Measurements from ENCODE around the gene PALD1.

Gene PALD1

DNA sequence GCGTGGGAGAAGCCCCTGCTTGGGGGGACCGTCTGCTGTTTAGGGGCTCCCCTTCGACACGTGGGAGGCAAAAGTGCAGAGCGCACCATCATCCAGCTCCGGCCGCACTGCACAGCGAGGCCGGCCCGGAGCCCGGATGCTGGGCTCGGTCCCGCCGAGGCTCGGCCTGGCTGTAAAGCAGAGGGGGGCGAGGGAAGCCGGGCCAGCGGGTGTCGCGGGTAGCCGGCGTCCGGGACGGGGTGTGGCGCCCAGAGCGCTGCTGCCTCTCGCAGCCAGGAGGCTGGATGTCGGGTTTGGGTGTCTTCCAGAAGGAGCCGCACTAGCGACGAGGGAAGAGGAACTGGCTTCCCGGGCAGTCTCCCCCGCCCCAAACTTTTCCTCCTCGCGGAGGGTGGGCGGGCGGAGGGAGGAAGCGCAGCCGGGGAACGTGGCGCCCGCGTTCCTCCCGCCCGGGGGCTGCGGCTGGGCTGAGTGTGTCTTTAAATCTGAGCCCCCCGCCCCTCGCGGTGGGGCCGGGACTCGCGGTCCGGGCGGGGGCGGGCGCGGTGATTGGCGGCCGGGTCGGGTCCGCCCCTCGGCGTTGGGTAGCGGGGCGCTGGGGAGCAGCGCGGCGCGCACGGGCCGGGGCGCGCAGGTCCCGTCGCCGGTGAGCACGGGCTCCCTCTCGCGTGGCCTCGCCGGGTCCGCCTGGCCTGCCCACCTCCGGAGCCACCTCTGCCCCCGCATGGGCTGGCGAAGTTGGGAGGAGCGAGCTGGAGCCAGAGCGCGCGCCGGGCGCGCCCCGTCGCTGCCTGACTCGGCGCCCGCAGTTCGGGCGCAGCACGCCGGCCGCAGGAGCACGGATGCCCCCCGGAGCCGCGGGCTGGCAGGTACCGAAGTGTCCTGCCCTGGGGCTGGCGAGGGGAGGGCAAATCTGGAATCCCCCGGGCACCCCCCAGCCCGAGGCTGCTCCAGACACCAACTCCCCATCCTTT is at the start of gene PALD1:
Gene PALD1 (plus strand): TSS at position 577 of the 974 bp plus-strand sequence. CDS start 47,185 bp downstream, outside the sequence.
- DNase-seq, result peak; percentile 20

DNA sequence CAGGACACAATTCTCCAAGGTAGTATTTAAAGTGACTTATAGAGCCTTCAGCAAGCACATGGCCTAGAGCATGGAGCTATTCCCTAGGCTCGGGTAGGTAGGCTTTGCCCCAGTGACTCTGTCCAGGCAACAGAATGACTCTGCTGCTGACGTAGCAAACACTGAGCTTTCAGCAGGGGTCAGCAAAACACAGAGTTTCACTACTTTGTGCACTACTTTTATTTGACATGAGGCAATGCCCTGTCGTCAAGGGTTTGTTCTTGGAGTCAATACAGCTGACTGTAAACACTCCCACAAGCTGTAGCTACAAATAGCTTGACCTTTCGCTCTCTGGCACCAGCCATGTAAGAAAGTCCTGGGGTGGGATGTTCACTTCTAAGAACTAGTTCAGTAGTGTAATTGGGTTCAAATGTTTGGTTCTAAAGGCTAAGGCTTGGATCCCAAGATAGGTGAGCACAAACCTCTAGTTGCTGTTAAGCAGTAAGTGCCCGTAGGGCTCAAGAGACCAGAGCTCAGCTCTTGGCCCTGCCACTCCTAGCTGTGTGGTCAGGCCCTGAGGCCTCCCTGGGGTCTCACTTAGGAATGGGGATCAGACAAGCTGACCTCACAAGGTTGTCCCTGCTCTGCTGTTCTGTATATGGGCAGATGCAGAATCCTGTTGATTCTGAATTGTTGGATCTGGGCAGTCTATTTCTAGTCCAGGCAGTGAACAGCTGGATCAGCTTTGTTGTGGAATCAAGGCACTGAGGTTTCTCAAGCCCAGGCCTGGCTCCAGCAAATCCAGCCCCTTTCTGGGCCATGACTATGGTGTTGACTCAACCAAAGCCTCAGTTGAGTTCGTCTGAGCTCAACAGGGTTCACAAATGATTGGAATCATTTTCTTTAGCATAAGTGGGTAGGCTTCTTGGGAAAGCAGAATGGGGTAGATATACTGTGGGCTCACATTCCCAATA is 47.8 kb upstream of the PALD1 start:
- DNase-seq, result no peak

DNA sequence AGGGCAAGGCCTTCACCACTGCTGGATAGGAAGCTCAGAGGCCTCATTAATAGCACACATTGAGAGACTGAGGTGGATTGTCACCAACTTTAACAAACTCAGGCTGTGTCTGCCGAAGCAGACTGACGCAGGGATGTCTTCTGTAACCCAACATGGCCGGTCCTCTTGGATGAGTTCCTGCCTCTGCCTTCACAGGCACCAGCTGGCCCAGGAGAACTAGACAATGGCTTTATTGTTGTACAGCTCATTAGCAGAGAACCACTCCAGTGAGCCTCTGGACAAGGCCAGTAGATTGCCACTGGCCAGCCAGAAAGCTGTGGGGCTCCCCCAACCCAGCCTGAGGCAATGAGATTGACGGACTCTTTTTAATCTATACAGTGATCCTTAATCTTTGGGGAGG is 46.5 kb upstream of the PALD1 start:
- no peak for DNase-seq

DNA sequence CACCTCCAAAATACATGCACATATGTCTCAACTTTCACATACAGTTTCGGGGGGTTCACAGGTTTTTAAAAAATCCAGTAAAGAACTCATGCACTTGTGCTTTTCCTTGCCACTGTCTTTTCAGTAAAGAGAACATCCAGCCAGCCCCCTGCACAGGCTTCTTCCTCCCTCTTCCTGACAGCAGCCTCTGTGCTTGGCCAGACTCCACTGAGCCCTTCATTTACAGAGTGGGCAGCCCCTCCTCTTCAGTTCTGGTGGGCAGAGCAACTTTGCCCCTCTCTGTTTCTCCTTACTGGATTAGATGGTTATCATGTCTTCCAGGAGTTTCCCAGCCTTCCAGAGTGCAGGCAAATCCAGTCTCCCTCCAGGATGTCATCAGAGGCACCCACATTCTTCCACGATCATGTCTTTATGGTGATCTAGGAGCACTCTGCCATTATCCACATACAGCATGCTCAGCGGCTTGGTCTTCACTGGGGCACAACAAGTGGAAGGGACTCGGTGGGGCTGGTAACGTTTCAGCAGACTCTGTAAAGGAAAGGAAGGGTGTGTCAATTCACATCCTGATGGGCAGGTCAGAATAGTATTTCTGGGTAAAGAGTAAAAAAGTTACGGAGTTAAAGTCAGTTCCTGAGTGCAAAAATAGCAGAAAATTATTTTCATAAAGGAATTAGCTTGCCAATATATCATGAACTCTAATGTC is 45.9 kb upstream of the PALD1 start:
- peak; percentile 8 for DNase-seq

DNA sequence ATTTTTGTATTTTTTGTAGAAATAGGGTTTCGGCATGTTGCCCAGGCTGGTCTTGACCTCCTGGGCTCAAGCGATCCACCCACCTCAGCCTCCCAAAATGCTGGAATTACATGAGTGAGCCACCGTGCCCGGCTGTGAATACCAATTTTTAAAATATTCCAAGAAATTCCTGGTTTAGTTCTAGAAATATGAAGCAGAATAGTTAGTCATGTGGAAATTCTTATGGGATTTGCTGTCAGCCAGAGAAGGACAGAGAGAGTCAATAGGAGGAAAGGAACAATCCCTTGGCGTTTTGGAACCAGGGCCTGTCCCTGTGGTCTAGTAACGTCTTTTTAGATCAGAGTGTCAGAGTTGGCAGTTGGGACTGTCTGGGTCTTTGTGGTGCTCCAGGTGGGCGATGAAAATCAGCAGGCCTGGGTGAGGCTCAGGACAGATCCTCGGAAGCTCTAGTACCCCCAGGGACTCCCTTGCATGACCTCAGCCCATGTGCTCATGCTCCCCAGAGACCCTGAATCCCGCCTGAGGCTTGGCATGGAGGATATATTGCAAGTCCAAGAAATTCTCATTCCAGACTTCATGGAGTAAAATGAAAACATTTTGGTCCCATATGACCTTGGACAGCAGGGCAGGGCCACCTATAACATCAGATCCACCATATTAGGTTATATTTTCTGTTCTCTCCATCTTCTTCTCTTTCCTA is 44.8 kb upstream of the PALD1 start:
- DNase-seq, result no peak

DNA sequence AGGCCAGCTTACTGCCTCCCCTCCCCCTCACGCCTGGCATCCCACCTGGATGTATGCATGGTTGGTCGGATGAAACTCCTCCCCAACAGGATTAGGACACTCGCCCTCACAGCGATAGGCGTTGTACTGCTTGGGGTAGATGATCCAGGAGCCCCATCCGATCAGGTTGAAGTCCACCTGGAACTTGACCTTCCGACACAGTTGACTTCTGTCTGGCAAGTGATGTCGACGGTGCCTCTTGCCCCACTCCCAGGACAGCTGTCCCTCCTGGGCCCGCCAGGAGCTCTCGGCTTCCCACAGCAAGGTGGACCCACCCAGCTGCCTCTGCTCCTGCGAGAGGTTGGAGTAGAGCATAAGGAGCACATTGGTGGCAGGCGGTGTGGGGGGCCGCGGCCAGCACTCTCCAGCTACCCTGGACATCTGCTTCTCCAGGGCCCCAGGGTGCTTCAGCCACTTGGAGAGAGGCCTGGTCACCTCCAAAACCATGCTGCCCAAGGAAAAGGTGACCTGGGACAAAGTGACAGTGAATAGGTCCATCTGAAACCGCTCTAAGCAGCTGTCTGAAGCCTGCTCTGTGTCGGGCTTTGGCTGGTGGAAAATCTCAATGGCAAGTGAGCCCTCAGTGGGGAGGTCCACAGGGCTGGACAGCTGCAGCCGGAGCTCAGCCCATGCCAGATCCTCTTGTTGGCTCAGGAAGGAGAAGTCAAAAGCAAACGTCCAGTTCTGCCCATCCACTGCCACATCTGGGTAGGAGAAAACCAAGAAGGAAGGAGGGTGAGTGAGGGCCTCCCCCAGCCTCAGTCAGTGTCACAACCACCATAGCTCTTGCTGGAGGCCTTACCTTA is 43.1 kb upstream of the PALD1 start:
- no peak for DNase-seq

DNA sequence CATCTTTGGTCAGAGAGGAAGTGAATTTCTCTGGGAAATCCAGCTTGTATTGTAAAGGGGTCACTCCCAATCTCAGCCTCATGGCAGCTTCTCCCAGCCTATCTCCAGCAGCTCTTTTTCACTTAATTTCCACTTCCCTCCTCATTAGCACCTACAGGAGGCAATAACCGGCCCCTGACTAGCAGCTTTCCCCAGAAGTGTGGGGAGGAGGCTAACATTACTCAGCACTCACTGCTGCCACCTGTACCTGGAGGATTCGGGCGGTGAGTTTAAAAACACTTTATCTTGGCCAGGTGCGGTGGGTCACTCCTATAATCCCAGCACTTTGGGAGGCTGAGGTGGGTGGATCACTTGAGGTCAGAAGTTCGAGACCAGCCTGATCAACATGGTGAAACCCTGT is 40.8 kb upstream of the PALD1 start:
- no peak for DNase-seq

DNA sequence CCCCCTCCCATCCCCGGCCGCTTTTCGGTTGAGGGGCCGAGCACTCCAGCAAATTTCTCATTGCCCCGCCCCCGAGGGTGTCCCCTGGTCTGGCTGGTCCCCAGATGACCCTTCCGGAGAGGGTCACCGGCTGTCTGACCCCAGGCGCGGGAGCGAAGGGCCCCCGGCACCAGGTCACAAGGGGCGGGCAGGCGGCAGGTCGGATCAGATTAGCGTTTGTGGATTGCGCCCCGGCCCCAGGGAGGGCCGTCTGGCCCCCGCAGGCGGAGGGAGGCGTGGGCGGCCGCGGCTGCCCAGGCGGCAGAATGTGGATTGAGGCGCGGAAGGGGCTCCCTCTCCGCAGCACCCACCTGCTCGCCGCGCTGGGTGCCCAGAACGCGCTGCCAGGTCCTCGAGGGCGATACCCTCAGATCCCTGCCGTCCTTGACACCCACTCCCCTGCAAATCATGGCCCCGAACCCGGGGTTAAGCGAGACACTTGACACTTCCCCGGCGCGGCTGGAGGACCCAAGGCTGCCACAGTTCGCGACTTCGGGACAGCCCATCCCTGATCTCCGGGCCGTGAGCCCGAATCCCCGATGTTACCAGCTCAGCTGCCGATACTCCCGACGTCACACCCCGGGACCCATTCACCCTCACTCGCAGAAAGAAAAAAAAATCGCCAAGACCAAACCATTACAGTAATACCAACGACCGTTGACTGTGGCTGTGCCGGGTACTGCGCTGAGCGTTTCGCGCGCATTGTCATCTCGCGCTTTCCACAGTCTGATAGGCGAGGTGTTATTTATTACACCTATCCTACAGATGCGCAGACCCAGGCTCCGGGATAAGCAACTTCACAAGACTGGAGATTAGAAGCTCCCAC is 38.0 kb upstream of the PALD1 start:
- DNase-seq, result no peak

DNA sequence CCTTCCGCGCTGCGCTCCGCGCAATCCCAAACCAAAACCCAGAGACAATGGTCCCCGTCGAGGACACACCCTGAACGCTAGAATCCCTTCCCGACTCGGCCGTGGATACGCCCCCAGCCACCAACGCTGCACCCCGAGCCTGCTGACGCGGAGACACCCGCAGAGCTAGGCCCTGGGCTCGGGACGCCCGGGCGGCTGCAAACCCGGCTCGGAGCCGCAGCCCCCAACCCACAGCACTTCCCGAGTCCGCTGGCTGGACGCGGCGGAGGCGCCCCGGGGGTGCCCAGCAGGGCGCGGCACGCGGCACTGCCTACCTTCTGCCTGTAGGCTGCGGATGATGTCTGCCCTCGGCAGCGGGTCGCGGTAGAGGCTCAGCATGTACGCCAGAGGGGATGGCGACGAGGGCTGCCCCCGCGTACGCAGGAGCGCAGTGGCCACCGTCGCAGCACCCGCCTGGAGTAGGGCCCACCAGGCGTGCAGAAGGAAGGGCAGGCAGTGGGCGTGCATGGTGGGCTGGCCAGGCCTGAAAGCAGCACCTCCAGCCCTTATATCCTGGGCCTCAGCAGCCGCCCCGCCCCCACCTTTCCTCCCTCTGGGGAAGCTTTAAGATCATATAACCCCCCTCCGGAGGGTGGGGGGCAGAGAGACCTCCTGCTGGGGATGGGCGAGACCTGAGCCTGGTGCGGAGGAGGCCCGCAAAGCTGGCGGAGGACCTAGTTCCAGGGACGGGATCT is 37.2 kb upstream of the PALD1 start, which contains the start of gene NODAL:
Gene NODAL (minus strand): TSS at position 521 of the 734 bp plus-strand sequence. CDS start 14 bp downstream, at position 507.
- no peak for DNase-seq

DNA sequence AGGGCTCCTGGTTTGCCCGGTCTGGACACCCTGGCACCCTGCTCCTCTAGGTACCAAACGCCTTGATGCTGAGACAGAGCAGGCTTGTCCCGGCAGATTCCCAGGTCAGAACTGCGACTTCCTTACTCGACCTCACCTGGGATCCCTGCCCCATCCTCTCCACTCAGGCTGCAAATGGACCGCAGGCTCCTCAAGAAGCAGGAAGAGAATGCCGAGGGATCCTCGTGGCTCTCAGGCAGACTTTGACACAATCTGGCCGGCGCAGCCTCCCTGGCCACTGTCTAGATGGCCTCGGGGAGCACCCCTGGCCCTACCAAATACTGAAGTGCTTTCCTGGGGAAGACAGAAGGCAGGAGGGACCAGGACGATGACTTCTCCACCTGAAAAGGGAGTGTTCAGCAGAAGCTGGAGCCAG is 36.7 kb upstream of the PALD1 start:
- no peak for DNase-seq

DNA sequence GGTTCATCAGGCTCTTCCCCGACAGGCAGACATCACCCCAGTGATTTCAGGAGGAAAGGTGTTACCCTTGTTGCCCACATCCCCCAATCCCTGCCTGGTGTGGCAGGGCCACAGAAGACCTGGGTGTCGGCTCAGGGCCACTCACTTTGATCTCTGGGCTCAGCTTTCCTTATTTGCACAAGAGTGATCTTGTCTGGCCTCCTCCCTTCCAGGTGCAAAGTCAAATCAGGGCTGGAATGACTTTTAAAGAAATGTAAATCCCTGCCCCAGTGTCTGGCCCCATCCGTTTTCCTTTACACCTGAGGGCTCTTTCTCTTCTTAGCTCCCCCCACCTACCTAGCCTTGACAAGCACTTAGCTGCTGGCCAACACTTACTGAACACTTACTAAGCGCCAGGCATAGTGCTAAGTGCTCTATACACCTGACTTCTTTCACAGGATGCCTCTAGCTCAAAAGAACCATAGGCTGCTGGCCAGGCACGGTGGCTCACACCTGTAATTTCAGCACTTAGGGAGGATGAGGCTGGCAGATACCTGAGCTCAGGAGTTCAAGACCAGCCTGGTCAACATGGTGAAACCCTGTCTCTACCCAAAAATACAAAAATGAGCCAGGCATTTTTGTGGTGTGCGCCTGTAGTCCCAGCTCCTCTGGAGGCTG is 36.1 kb upstream of the PALD1 start:
- no peak for DNase-seq

DNA sequence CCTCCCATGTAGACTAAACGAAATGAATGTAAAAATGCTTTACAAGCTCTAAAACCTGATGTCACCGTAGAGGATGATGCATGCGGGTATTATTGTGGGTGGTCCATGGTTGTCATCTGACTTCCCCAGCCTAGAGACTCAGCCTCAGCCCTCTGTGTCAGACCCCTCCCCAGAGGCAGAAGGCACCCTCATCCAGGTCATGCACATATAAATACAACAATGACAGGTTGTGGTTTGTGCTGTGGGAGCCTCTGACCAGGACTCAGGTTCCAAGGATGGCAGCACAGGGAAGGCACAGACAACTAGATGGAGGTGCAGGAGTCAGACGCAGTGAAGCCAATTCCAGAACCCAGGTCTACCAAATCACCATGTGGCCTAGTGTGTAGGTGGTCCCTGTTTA is 33.8 kb upstream of the PALD1 start:
- no peak for DNase-seq

DNA sequence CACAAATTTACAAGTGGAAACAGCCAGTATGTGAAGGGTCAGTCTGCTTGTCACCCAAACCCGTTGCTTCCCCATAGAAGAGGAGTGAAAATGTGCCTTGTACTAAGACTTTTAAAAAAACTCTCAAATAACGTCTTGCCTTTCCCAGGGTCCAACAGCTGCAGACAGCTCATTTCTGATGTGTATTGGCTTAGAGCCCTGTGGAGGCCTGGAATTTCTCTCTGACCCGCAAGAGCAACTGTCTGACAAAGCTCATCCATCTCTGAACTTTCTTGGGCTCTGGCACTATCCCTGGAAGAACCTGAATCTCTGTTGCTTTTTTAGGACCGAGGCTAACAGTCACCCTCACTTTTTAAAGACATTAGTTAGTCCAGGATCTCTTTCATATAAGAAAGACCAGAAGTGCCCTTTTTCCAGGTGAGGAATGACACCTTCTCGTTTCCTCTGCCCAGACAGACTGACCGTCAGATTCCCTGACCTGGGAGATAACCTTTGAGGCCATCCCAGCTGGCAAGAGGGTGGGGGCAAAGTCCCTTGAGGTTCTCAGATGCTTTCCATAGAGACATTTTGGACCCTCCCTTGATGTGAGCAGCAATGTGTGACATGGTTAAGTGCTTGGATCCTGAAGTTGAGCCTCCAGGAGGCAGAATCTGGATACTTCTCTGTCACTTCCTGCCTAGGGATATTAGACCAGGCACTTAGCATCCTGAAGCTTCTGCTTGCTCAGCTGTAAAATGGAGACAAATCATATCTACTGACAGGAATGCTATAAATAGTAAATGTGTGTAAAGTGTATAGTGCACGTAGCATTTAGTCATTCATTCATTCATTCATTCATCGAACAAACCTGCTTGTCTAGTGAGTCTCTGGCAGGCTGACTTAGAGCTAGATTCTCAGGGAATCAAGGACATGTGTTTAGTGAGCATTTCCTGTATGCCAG is 32.6 kb upstream of the PALD1 start:
- no peak for DNase-seq

DNA sequence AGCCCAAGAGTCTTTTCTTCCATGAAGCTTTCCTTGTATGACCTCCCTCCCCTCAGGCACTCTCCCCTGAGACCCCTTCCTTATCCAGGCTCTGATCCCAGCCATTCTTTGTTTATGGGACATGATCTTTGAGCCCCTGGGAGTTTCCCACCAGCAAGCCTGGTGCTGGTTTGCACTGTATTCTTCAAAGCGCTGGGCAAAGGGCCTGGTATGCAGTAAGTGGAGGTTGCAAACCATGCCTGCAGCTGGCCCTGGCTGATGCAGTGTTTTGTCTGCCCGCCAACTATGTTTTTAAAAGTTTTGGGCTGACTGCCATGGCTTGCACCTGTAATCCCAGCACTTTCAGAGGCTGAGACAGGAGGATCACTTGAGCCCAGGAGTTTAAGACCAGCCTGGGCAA is 30.3 kb upstream of the PALD1 start:
- no peak for DNase-seq

DNA sequence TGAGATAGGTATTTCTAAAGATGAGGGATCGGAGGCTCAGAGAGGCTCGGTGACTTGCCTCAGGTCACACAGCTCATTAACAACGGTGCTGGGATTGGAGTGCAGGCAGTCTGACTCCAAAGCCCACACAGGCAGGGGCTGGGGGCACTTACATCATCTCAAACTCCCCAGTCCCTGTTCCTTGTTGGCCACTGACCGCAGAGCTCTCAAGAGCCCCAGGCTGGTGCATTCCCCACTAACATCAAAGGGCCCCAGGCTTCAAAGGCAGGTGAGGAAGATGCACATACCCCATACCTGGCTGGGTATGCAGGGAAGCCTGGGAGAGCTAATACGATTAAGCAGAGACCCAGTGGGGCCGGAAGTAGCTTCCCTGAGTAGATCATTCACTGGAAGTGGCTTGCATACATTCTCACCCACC is 23.3 kb upstream of the PALD1 start:
- DNase-seq, result no peak

DNA sequence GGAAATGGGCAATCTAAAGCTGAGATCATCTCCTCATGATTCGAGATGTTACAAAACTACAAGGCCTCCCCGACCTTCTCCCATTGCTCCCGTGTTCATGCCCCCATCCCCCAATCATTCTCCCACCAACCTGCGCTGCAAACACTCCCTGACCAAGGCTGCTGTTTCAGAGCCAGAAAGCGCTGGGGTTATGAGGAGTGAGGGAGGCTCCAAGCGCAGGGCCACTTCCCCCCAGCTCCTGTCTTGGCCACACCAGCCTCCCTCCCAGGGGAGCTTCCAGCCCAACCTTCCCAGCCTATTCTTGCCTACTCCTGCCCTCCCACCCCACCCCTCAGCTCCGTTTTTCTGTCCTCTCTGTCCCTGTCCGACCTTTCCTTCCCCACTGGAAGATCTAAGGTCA is 22.4 kb upstream of the PALD1 start:
- DNase-seq, result no peak

DNA sequence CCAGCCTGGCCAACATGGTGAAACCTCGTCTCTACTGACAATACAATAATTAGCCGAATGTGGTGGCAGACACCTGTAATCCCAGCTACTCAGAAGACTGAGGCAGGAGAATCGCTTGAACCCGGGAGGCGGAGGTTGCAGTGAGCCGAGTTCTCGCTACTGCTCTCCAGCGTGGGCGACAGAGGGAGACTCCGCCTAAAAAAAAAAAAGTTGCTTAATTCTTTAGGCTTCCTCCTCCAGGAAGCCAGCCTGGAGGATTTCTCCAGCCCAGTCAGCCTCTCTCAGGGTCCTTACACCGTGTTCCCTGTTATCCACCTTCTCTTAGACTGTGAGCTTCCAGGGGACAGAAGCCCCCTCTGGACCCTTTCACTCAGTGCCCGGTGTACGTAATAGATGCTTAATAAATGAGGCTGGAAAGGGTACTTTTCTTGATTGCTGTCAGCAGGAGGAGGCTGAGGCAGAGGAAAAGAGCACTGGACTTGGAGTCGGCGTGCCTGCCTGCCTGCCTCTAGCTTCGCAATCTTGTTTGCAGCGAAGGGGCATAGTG is 20.7 kb upstream of the PALD1 start:
- DNase-seq, result no peak

All from CD4-positive, alpha-beta T cell treated with Interleukin-12 subunit alpha and Interleukin-12 subunit beta, for 1 hour (primary cell).